ENCODE measurements around the gene SPC24.
"Not testable (repeated sequence)": the region's sequence is repeated elsewhere in the genome, so short reads cannot be mapped to it uniquely, and the experiment has no call there.

Gene SPC24

GRCh38 chr19:11125994-11126685, 29.4 kb downstream of the SPC24 start:
- DNase-seq (ENCODE audit: low spot score): peak; percentile 78

- DNase-seq (ENCODE audit: low spot score): not testable (repeated sequence)
Observed at GRCh38 chr19:11124157-11124556, 31.4 kb downstream of the SPC24 start.

DNA sequence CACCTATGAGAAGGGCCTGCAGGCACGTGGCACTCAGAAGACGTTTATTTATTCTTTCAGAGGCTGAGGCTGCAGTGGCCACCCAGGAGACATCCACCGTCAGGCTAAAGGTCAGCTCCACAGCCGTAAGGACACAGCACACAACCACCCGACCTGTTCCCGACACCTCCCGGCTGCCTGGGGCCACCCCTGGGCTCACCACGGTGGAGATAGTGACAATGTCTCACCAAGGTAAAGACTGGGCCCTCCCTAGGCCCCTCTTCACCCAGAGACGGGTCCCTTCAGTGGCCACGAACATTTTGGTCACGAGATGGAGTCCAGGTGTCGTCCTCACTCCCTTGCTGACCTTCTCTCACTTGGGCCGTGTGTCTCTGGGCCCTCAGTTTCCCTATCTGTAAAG, 32.5 kb downstream of the SPC24 start:
- no peak for DNase-seq (ENCODE audit: low spot score)

GRCh38 chr19:11121963-11122362, 33.6 kb downstream of the SPC24 start:
- DNase-seq (ENCODE audit: low spot score): not testable (repeated sequence)

DNA sequence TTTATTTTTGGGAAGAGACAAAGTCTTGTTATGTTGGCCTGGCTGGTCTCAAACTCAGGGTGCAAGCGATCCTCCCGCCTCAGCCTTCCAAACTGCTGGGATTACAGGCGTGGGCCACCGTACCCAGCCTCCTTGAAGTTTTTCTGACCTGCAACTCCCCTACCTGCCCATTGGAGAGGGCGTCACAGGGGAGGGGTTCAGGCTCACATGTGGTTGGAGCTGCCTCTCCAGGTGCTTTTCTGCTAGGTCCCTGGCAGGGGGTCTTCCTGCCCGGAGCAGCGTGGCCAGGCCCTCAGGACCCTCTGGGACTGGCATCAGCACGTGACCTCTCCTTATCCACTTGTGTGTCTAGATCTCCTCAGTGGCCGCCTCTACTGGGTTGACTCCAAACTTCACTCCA, 39.1 kb downstream of the SPC24 start:
- no peak for DNase-seq (ENCODE audit: low spot score)

DNA sequence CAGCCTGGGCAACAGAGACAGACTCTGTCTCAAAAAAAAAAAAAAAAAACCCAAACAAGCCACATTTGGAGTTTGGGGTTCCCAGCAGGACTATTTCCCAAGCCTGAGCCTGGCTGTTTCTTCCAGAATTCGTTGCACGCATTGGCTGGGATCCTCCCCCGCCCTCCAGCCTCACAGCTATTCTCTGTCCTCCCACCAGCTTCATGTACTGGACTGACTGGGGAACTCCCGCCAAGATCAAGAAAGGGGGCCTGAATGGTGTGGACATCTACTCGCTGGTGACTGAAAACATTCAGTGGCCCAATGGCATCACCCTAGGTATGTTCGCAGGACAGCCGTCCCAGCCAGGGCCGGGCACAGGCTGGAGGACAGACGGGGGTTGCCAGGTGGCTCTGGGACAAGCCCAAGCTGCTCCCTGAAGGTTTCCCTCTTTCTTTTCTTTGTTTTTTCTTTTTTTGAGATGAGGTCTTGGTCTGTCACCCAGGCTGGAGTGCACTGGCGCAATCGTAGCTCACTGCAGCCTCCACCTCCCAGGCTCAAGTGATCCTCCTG, 39.6 kb downstream of the SPC24 start:
- DNase-seq (ENCODE audit: low spot score): no peak

- no peak for DNase-seq (ENCODE audit: low spot score)
Observed at GRCh38 chr19:11115042-11115441, 40.5 kb downstream of the SPC24 start.

DNA sequence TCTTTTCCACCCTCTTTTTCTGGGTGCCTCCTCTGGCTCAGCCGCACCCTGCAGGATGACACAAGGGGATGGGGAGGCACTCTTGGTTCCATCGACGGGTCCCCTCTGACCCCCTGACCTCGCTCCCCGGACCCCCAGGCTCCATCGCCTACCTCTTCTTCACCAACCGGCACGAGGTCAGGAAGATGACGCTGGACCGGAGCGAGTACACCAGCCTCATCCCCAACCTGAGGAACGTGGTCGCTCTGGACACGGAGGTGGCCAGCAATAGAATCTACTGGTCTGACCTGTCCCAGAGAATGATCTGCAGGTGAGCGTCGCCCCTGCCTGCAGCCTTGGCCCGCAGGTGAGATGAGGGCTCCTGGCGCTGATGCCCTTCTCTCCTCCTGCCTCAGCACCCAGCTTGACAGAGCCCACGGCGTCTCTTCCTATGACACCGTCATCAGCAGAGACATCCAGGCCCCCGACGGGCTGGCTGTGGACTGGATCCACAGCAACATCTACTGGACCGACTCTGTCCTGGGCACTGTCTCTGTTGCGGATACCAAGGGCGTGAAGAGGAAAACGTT, 42.4 kb downstream of the SPC24 start:
- no peak for DNase-seq (ENCODE audit: low spot score)

GRCh38 chr19:11111771-11112144, 43.8 kb downstream of the SPC24 start:
- no peak for DNase-seq (ENCODE audit: low spot score)

DNA sequence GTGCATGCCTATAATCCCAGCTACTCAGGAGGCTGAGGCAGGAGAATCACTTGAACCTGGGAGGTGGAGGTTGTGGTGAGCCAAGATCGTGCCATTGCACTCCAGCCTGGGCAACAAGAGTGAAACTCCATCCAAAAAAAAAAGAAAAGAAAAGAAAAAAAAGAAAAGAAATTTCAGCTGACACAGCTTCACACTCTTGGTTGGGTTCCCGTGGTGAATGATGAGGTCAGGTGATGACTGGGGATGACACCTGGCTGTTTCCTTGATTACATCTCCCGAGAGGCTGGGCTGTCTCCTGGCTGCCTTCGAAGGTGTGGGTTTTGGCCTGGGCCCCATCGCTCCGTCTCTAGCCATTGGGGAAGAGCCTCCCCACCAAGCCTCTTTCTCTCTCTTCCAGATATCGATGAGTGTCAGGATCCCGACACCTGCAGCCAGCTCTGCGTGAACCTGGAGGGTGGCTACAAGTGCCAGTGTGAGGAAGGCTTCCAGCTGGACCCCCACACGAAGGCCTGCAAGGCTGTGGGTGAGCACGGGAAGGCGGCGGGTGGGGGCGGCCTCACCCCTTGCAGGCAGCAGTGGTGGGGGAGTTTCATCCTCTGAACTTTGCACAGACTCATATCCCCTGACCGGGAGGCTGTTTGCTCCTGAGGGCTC, 44.3 kb downstream of the SPC24 start:
- DNase-seq (ENCODE audit: low spot score): no peak

DNA sequence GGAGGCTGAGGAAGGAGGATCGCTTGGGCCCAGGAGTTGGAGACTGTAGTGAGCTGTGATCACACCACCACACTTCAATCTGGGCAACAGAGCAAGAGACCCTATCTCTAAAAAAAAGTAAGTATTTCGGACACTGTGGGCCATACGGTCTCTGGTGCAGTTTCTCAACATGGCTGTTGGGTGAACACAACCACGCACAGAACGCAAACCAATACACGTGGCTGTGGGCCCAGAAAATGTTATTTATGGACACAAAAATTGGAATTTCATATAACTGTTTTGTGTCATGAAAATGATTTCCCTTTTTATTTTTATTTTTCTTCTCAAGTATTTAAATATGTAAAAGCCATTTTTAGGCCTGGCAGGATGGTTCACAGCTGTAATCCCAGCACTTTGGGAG, 46.8 kb downstream of the SPC24 start:
- no peak for DNase-seq (ENCODE audit: low spot score)

- DNase-seq (ENCODE audit: low spot score): no peak
Observed at GRCh38 chr19:11106477-11106876, 49.1 kb downstream of the SPC24 start.

DNA sequence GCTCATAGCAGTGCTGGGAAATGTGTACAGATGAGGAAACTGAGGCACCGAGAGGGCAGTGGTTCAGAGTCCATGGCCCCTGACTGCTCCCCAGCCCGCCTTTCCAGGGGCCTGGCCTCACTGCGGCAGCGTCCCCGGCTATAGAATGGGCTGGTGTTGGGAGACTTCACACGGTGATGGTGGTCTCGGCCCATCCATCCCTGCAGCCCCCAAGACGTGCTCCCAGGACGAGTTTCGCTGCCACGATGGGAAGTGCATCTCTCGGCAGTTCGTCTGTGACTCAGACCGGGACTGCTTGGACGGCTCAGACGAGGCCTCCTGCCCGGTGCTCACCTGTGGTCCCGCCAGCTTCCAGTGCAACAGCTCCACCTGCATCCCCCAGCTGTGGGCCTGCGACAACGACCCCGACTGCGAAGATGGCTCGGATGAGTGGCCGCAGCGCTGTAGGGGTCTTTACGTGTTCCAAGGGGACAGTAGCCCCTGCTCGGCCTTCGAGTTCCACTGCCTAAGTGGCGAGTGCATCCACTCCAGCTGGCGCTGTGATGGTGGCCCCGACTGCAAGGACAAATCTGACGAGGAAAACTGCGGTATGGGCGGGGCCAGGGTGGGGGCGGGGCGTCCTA, 50.5 kb downstream of the SPC24 start:
- DNase-seq (ENCODE audit: low spot score): no peak

GRCh38 chr19:11103667-11104066, 51.9 kb downstream of the SPC24 start:
- not testable (repeated sequence) for DNase-seq (ENCODE audit: low spot score)

GRCh38 chr19:11102944-11103343, 52.6 kb downstream of the SPC24 start:
- no peak for DNase-seq (ENCODE audit: low spot score)

DNA sequence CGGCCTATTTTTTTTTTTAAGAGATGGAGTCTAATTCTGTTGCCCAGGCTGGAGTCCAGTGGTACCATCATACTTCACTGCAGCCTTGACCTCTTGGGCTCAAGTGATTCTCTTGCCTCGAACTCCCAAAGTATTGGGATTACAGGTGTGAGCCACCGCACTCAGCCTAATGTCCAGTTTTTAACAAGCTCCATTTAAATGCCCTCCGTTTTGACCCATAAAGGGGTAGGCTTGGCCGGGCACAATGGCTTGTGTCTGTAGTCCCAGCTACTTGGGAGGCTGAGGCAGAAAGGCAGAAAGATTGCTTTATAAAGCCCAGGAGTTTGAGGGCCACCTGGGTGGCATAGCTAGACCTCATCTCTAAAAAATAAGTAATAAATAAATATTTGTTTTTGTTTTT, 54.5 kb downstream of the SPC24 start:
- DNase-seq (ENCODE audit: low spot score): no peak

- DNase-seq (ENCODE audit: low spot score): no peak
Observed at GRCh38 chr19:11100049-11100448, 55.5 kb downstream of the SPC24 start.

- DNase-seq (ENCODE audit: low spot score): no peak
Observed at GRCh38 chr19:11098861-11099260, 56.7 kb downstream of the SPC24 start.

- no peak for DNase-seq (ENCODE audit: low spot score)
Observed at GRCh38 chr19:11098327-11098726, 57.3 kb downstream of the SPC24 start.

DNA sequence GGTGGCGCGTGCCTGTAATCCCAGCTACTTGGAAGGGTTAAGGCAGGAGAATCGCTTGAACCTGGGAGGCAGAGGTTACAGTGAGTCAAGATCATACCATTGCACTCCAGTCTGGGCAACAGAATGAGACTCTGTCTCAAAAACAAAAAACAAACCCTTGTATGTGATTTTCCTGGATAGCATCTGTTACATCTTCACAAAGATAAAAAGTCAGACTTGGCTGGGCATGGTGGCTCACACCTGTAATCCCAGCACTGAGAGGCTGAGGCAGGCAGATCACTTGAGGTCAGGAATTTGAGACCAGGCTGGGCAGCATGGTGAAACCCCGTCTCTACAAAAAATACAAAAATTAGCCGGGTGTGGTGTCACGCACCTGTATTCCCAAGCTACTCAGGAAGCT, 58.2 kb downstream of the SPC24 start:
- not testable (repeated sequence) for DNase-seq (ENCODE audit: low spot score)

GRCh38 chr19:11096210-11096841, 59.3 kb downstream of the SPC24 start:
- DNase-seq (ENCODE audit: low spot score): no peak
